ENCODE data around the gene TAPT1. TPM values are rescaled to one million over a fixed set of nuclear protein-coding genes. Genes with fewer than 3 reads are reported as not detected.

Gene TAPT1
- total RNA-seq, 1 donor from 2014 or later, result 23.0 TPM

DNA sequence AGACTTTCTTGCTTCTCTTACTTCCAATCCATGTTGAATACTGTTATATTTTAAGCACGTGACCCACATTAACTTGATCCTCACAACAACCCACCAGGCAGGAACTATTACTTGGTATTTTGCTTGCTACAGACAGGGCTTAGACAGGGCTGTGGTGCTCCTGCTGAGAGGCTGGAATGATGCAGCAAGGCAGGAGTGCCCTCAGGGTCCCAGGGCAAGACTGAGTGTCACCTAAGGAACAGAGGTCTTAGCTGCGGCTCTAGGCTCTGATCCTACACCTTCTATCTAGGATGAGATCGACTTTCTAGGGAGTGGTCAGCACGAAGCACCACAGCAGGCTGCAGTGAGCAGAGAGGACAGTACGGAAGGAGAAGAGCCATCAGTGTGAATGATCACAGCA is 20.0 kb downstream of the TAPT1 start:
- H3K27me3 Mint-ChIP-seq (ENCODE audit: low read depth), result no peaks in the 10 kb centered on the region
- no peaks in the 10 kb centered on the region for H3K36me3 Mint-ChIP-seq (ENCODE audit: low read depth)
- TF ChIP-seq, protein P1, sequence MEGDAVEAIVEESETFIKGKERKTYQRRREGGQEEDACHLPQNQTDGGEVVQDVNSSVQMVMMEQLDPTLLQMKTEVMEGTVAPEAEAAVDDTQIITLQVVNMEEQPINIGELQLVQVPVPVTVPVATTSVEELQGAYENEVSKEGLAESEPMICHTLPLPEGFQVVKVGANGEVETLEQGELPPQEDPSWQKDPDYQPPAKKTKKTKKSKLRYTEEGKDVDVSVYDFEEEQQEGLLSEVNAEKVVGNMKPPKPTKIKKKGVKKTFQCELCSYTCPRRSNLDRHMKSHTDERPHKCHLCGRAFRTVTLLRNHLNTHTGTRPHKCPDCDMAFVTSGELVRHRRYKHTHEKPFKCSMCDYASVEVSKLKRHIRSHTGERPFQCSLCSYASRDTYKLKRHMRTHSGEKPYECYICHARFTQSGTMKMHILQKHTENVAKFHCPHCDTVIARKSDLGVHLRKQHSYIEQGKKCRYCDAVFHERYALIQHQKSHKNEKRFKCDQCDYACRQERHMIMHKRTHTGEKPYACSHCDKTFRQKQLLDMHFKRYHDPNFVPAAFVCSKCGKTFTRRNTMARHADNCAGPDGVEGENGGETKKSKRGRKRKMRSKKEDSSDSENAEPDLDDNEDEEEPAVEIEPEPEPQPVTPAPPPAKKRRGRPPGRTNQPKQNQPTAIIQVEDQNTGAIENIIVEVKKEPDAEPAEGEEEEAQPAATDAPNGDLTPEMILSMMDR (IDR thresholded peaks at IDR 0.05), result no peak
- H3K27ac Mint-ChIP-seq (ENCODE audit: unreplicated experiment), result no peak overlapping the region
- no peaks in the 10 kb centered on the region for H3K9me3 Mint-ChIP-seq (ENCODE audit: low read depth)
- peaks cover 14% of the 10 kb centered on the region for H3K4me1 Mint-ChIP-seq (ENCODE audit: low read depth)
- no peak overlapping the region for H3K4me3 Mint-ChIP-seq (ENCODE audit: unreplicated experiment)
- no peak for DNase-seq (ENCODE audit: low spot score)

DNA sequence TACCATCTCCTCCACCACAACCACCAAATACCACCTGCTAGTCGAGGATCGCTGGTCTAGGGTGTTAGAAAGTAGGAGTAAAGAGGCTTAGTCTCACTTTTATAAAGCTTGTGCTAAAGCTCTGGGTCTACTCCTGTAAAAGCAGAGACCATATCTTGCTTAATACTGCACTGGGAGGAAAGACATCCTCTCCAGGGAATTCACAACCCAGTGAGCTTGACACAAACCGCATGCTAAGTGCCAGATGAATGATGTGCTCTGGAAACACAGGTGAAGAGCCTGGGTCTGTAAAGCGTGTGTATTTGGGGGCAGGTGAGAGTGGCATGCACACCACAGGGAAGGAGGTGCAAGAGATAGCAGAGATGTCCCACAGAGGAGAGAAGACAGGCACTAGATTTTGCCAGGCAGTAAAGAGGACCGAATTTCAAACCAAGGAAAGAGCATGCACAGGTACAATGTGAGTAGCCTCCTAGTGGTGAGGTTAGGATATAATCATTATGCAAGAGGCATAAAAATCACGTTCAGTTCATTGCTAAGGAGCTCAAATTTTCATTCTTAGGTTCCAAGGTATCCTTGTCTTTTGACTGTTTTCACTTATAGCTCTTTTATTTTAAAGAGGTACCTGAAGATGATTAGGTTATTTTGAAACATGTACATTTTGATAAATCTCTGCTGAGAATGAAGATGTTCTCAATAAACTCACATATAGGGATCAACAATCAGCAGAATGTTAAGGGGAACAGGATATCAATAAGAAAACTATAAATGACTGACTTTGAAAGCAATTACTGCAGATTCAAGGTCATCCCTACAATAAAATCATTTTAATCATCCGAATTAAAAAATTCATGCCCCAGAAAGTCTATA is 20.7 kb downstream of the TAPT1 start:
- Mint-ChIP-seq H3K27me3 (ENCODE audit: low read depth) (no peaks in the 10 kb centered on the region), H3K4me1 (ENCODE audit: low read depth) (peaks cover 14% of the 10 kb centered on the region), H3K36me3 (ENCODE audit: low read depth) (no peaks in the 10 kb centered on the region), H3K27ac (ENCODE audit: unreplicated experiment) (no peak overlapping the region), H3K9me3 (ENCODE audit: low read depth) (no peaks in the 10 kb centered on the region), H3K4me3 (ENCODE audit: unreplicated experiment) (no peak overlapping the region)
- TF ChIP-seq, protein P1 (IDR thresholded peaks at IDR 0.05), result peak; percentile 80
- no peak for DNase-seq (ENCODE audit: low spot score)

DNA sequence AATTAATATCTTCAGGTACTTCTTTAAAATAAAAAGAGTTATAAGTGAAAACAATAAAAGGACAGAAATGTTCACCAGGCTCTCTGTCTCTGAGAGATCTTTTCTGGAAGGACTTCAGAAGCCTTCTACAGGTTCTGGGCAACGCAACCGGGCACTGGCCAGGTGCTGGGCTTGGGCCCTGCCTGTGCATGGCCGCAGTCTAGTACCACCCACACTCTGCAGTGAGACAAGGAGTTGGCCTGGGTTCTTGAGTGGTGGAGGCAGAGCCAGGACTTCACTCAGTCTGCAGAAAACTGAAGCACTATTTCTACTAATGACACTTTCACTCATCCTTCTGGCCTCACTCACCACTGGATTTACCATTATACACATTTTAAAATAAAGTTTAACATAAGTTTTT is 21.8 kb downstream of the TAPT1 start:
- Mint-ChIP-seq H3K4me1 (ENCODE audit: low read depth) (peaks cover 14% of the 10 kb centered on the region), H3K36me3 (ENCODE audit: low read depth) (no peaks in the 10 kb centered on the region), H3K27me3 (ENCODE audit: low read depth) (no peaks in the 10 kb centered on the region), H3K4me3 (ENCODE audit: unreplicated experiment) (no peak overlapping the region), H3K27ac (ENCODE audit: unreplicated experiment) (no peak overlapping the region), H3K9me3 (ENCODE audit: low read depth) (no peaks in the 10 kb centered on the region)
- TF ChIP-seq, protein P1 (IDR thresholded peaks at IDR 0.05), result no peak
- no peak for DNase-seq (ENCODE audit: low spot score)

DNA sequence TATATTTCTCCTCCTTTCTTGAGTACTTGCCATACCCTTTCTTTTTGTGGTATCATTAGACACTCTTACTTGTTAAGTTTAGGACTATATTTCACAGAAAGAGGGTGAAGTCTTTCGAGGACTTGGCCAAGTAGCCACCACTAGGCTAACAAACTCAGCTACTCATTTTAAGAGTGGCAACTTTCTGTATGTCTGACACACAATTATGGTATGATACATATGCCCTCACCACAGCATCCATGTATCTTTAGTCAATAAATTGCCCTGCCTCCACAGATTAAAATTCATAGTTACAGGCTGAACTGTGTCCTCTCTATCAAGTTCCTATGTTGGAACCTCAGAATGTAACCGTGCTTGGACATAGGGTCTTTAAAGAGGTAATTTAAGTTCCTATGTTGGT is 23.2 kb downstream of the TAPT1 start:
- no peak for DNase-seq (ENCODE audit: low spot score)
- Mint-ChIP-seq H3K4me3 (ENCODE audit: unreplicated experiment) (no peak overlapping the region), H3K4me1 (ENCODE audit: low read depth) (peaks cover 14% of the 10 kb centered on the region), H3K36me3 (ENCODE audit: low read depth) (no peaks in the 10 kb centered on the region), H3K9me3 (ENCODE audit: low read depth) (no peaks in the 10 kb centered on the region), H3K27ac (ENCODE audit: unreplicated experiment) (no peak overlapping the region), H3K27me3 (ENCODE audit: low read depth) (no peaks in the 10 kb centered on the region)
- TF ChIP-seq, protein P1 (IDR thresholded peaks at IDR 0.05), result no peak

DNA sequence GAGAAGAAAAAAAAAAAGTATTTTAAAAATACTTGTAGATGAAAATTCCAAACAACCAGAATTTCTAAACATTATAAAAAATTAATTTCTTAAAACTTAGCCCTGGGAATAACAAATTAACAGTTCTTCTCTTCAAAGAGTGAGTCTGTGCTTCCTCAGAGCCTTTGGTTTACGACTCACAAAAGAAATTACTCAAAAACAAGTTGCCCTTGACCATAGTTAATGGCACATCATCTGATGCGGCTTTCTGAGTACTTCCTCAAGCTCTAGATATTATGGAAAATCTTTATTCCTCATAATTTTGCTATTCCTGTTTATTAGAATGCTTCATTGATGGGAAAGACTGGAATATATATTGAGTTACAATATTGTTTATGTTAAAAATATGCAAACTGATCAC is 23.7 kb downstream of the TAPT1 start:
- Mint-ChIP-seq H3K9me3 (ENCODE audit: low read depth) (no peaks in the 10 kb centered on the region), H3K27me3 (ENCODE audit: low read depth) (no peaks in the 10 kb centered on the region)

More for the DNA sequence above, 23.7 kb downstream of the TAPT1 start:
- no peaks in the 10 kb centered on the region for H3K36me3 Mint-ChIP-seq (ENCODE audit: low read depth)
- no peak for DNase-seq (ENCODE audit: low spot score)
- no peak overlapping the region for H3K27ac Mint-ChIP-seq (ENCODE audit: unreplicated experiment)
- TF ChIP-seq, protein P1 (IDR thresholded peaks at IDR 0.05), result no peak
- H3K4me3 Mint-ChIP-seq (ENCODE audit: unreplicated experiment), result no peak overlapping the region
- H3K4me1 Mint-ChIP-seq (ENCODE audit: low read depth), result peaks cover 15% of the 10 kb centered on the region
